Natural killer cell (primary cell): ENCODE data around the gene TBC1D19. TPM values are rescaled to one million over a fixed set of nuclear protein-coding genes. Genes with fewer than 3 reads are reported as not detected.
"Not testable (repeated sequence)": the region's sequence is repeated elsewhere in the genome, so short reads cannot be mapped to it uniquely, and the experiment has no call there.

Source experiments
- ATAC-seq, 3 donors: fragments of 150-1000 bp in 2 of 3; fragments of 200-7000 bp in 1 of 3; cut with Tn5 transposase; 1 replicate in 1 of 3; 2 replicates in 2 of 3; pipeline ENCODE4 v1.10.0; 2021; ENCODE audit warnings: mild to moderate bottlenecking in 2 of 3, moderate library complexity in 2 of 3
- DNase-seq, 2 donors: peaks; one replicate each; pipeline versions ENCODE4 v3.0.0 to v3.0.0-alpha.2; 2013 to 2021; ENCODE audit warnings: mixed read lengths in 1 of 2
- H3K27ac ChIP-seq: one replicate; pipeline ENCODE4 v1.5.1; 2013; ENCODE audit warnings: mild to moderate bottlenecking, low read length
- H3K27me3 ChIP-seq: one replicate; pipeline ENCODE4 v1.6.1; 2013; ENCODE audit warnings: low read length; ENCODE audit not compliant: control insufficient read depth, insufficient read depth
- H3K36me3 ChIP-seq: one replicate; pipeline ENCODE4 v1.6.1; 2013; ENCODE audit warnings: low read length; ENCODE audit not compliant: control insufficient read depth, insufficient read depth
- H3K4me1 ChIP-seq: one replicate; pipeline ENCODE4 v1.6.1; 2013; ENCODE audit warnings: low read length; ENCODE audit not compliant: control insufficient read depth, insufficient read depth
- H3K4me3 ChIP-seq: one replicate; pipeline ENCODE4 v1.5.1; 2013; ENCODE audit warnings: low read length
- H3K9me3 ChIP-seq: one replicate; pipeline ENCODE4 v1.6.1; 2013; ENCODE audit warnings: low read length; ENCODE audit not compliant: control insufficient read depth, insufficient read depth
- H3K27ac Mint-ChIP-seq, 2 donors: one replicate each; pipeline ENCODE4 v1.8.0; 2022; ENCODE audit warnings: mild to moderate bottlenecking in 2 of 2, mixed read lengths in 2 of 2, moderate library complexity in 1 of 2
- H3K27me3 Mint-ChIP-seq, 2 donors: one replicate each; pipeline ENCODE4 v1.8.0; 2022; ENCODE audit warnings: low read depth in 2 of 2, mixed read lengths in 2 of 2
- H3K36me3 Mint-ChIP-seq: one replicate; pipeline ENCODE4 v1.8.0; 2022; ENCODE audit warnings: mixed read lengths
- H3K4me1 Mint-ChIP-seq, 2 donors: one replicate each; pipeline ENCODE4 v1.8.0; 2022; ENCODE audit warnings: mixed read lengths in 2 of 2
- H3K4me3 Mint-ChIP-seq: one replicate; pipeline ENCODE4 v1.8.0; 2022; ENCODE audit warnings: mild to moderate bottlenecking, moderate library complexity, mixed read lengths
- H3K9me3 Mint-ChIP-seq, 2 donors: one replicate each; pipeline ENCODE4 v1.8.0; 2022; ENCODE audit warnings: mixed read lengths in 2 of 2
- WGBS: methylation state at CpG from one replicate; pipeline ENCODE4 v1.1.7; 2013; ENCODE audit warnings: missing lambda C conversion rate; ENCODE audit not compliant: insufficient coverage; 5-methylcytosine and 5-hydroxymethylcytosine counted together
- intact Hi-C: fragments of 100-400 bp; cut with micrococcal nuclease; formaldehyde crosslinking; loops from one replicate; pipeline ENCODE4 v1.14.2; 2022
- total RNA-seq, 4 donors: library from RNA; stranded (reverse); fragments of 120-200 nt in 1 of 4; gene quantifications; one replicate each; pipeline versions ENCODE4 v1.2.3 to v1.2.4, GENCODE V29; 2013 to 2022
- TF ChIP-seq, protein P1 (sequence below): fragments of 200-600 bp; IDR thresholded peaks from one replicate; pipeline ENCODE4 v1.8.0; 2022; ENCODE audit warnings: antibody characterized with exemption

Gene TBC1D19, protein sequence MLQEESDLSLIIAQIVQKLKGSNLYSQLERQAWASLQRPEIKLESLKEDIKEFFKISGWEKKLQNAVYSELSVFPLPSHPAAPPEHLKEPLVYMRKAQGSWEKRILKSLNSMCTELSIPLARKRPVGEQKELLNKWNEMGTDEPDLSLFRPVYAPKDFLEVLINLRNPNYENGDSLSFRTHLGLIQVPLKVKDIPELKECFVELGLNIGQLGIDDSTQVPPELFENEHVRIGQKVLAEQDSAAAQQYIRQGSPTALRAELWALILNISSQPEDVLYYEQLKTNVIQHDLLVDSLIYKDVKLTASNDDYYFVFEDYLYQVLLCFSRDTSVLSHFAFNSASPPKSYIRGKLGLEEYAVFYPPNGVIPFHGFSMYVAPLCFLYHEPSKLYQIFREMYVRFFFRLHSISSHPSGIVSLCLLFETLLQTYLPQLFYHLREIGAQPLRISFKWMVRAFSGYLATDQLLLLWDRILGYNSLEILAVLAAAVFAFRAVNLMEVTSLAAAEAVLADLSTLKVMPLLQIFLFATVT
- 10 to 100 TPM; 13.0 to 21.3 (median 16.8) TPM for total RNA-seq
- total RNA-seq (2013) = 25.1 TPM

DNA sequence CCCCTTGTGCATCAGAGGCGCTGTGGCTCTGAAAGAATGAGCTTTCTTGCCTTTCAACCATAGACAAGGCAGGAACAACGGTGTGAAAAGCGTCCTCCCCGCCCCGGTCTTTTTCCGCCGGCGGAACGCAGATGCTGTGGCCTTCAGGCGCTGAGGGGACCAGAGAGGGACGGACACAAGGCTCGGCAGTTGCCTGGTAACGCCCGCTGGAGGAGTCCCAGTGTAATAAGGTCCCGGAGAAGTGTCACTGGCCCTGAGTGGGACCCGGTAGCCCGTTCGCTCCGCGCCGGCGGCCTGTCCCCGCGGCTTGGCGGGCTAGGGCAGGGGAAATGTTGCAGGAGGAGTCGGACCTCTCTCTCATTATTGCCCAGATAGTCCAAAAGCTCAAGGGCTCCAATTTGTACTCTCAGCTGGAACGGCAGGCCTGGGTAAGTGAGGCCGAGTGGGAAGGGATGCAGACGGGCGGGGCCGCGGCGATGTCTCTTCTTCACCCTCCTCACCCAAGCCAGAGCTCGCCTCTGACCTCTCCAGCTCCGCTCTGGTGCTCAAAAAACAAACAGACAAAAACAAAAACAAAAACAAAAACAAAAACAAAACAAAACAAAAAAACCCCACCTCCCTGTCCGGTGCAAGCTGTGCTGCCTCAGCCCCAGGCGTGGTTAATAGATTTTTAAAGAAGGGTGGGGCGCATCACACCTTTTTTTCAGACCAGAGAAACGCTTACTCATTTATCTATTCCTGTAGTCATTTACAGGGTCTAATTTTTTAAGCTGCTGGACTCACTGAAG, at the start of gene TBC1D19:
TSS of gene TBC1D19 (plus strand) at position 220 of the 788 bp plus-strand sequence. CDS start at position 330, 110 bp downstream.
- Histone ChIP-seq H3K4me1 (peaks cover 7% of the 10 kb centered on the region), H3K27ac (peak within 1 kb of the TSS; percentile 94), H3K36me3 (no peaks in the 10 kb centered on the region), H3K9me3 (no peaks in the 10 kb centered on the region), H3K27me3 (no peaks in the 10 kb centered on the region), H3K4me3 (peak within 1 kb of the TSS; percentile 86)
- Mint-ChIP-seq H3K27me3 (no peaks in the 10 kb centered on the region), H3K4me3 (peak within 1 kb of the TSS; percentile 98), H3K4me1 (peaks cover 30 to 39% of the 10 kb centered on the region in 2 donors), H3K36me3 (peaks cover 5% of the 10 kb centered on the region), H3K27ac (peak within 1 kb of the TSS; percentile 90 to 97), H3K9me3 (no peaks in the 10 kb centered on the region)
- intact Hi-C loops = loop anchor here (5.0 kb wide), 3 partner anchors 138 to 433 kb away; partner anchors contain the start of gene STIM2
- ATAC-seq (peak; percentile 90 to 97 (median 94)), DNase-seq (peak; percentile 81 to 93)
- under 1% methylated on average over 39 of the region's 39 CpGs for WGBS
- TF ChIP-seq, protein P1, sequence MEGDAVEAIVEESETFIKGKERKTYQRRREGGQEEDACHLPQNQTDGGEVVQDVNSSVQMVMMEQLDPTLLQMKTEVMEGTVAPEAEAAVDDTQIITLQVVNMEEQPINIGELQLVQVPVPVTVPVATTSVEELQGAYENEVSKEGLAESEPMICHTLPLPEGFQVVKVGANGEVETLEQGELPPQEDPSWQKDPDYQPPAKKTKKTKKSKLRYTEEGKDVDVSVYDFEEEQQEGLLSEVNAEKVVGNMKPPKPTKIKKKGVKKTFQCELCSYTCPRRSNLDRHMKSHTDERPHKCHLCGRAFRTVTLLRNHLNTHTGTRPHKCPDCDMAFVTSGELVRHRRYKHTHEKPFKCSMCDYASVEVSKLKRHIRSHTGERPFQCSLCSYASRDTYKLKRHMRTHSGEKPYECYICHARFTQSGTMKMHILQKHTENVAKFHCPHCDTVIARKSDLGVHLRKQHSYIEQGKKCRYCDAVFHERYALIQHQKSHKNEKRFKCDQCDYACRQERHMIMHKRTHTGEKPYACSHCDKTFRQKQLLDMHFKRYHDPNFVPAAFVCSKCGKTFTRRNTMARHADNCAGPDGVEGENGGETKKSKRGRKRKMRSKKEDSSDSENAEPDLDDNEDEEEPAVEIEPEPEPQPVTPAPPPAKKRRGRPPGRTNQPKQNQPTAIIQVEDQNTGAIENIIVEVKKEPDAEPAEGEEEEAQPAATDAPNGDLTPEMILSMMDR = no peak

DNA sequence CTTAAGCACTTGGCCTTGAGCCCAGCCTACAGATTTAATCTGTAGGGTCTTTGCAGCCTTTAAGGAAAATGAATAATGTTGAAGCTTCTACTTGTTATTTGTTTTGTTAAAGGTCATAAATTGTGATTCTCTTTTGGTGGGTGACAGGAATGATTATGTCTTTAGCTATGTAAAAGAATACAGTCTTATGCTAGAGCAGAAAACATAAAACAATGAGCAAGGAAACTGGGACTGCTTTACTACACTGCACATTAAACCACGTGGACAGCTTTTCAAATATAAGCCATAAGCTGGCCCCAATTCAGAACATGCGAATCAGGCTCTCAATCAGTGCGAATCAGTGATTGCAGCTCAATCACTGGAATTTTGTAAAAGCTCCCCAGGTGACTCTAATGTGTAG, 40.9 kb upstream of the TBC1D19 start:
- Mint-ChIP-seq H3K36me3 (peaks cover 17% of the 10 kb centered on the region), H3K4me3 (no peak overlapping the region), H3K27me3 (peaks cover 2 to 11% of the 10 kb centered on the region in 2 donors), H3K9me3 (peaks cover 0 to 12% of the 10 kb centered on the region in 2 donors), H3K27ac (no peak overlapping the region), H3K4me1 (no peaks in the 10 kb centered on the region)
- TF ChIP-seq, protein P1 = no peak
- no peaks in the 10 kb centered on the region for H3K27me3 ChIP-seq
- H3K4me1 ChIP-seq = no peaks in the 10 kb centered on the region
- no peaks in the 10 kb centered on the region for H3K36me3 ChIP-seq
- intact Hi-C loops = no loop called here
- DNase-seq (no peak), ATAC-seq (no peak)
- no peak overlapping the region for H3K27ac ChIP-seq
- H3K9me3 ChIP-seq = no peaks in the 10 kb centered on the region
- 97% methylated on average over 3 of the region's 3 CpGs for WGBS
- no peak overlapping the region for H3K4me3 ChIP-seq

DNA sequence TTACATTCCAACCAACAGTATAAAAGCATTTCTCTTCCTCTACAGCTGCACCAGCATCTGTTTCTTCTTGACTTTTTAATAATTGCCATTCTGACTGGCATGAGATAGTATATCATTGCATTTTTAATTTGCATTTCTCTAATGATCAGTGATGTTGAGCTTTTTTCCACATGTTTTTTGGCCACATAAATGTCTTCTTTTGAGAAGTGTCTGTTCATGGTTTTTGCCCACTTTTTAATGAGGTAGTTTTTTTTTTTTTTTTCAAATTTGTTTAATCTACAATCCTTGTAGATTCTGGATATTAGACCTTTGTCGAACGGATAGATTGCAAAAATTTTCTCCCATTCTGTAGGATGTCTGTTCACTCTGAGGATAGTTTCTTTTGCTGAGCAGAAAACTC, 39.5 kb upstream of the TBC1D19 start:
- H3K27ac Mint-ChIP-seq = no peak overlapping the region
- Histone ChIP-seq H3K4me1 (no peaks in the 10 kb centered on the region), H3K4me3 (no peak overlapping the region), H3K27ac (no peak overlapping the region), H3K9me3 (no peaks in the 10 kb centered on the region), H3K27me3 (peaks cover 2% of the 10 kb centered on the region), H3K36me3 (no peaks in the 10 kb centered on the region)
- intact Hi-C loops = no loop called here
- H3K27me3 Mint-ChIP-seq = peaks cover 14 to 16% of the 10 kb centered on the region in 2 donors
- H3K4me3 Mint-ChIP-seq = no peak overlapping the region
- H3K36me3 Mint-ChIP-seq = peaks cover 17% of the 10 kb centered on the region
- H3K4me1 Mint-ChIP-seq = no peaks in the 10 kb centered on the region
- 100% methylated on average over 2 of the region's 2 CpGs for WGBS
- TF ChIP-seq, protein P1 = no peak
- DNase-seq = no peak
- peaks cover 0 to 12% of the 10 kb centered on the region in 2 donors for H3K9me3 Mint-ChIP-seq
- ATAC-seq = no peak

DNA sequence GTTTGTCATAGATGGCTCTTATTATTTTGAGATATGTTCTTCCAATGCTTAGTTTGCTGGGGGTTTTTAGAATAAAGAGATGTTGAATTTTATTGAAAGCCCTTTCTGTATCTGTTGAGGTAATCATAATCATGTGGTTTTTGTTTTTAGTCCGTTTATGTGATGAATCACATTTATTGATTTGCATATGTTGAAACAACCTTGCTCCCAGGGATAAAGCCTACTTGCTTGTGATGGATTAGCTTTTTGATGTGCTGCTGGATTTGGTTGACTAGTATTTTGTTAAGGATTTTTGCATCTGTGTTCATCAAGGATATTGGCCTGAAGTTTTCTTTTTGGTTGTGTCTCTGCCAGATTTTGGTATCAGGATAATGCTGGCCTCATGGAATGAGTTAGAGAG, 35.5 kb upstream of the TBC1D19 start:
- H3K4me3 Mint-ChIP-seq, ATAC-seq, H3K9me3 ChIP-seq, H3K4me1 ChIP-seq, H3K27me3 ChIP-seq, H3K36me3 ChIP-seq, H3K4me3 ChIP-seq, intact Hi-C loops, H3K4me1 Mint-ChIP-seq, H3K27ac Mint-ChIP-seq, DNase-seq, H3K27ac ChIP-seq: not testable (repeated sequence)
- Mint-ChIP-seq H3K36me3 (peaks cover 18% of the 10 kb centered on the region), H3K9me3 (peaks cover 2 to 14% of the 10 kb centered on the region in 2 donors), H3K27me3 (peaks cover 25 to 36% of the 10 kb centered on the region in 2 donors)
- WGBS = 65% methylated on average over 1 of the region's 1 CpG
